Nephron (organoid): ENCODE measurements around the gene TAAR1.
"Not testable (repeated sequence)": the region's sequence is repeated elsewhere in the genome, so short reads cannot be mapped to it uniquely, and the experiment has no call there.

ENCODE experiments used
- H3K27ac Mint-ChIP-seq, 3 experiments: 2 replicates each; pipeline ENCODE4 v1.8.0; 2020; ENCODE audit warnings: mixed read lengths in 3 of 3, mild to moderate bottlenecking in 2 of 3, moderate library complexity in 1 of 3
- H3K27me3 Mint-ChIP-seq: 2 replicates; pipeline ENCODE4 v1.8.0; 2021; ENCODE audit warnings: low read depth, mild to moderate bottlenecking, moderate library complexity, mixed read lengths
- H3K36me3 Mint-ChIP-seq: 2 replicates; pipeline ENCODE4 v1.8.0; 2020; ENCODE audit warnings: low read depth, mixed read lengths
- H3K4me1 Mint-ChIP-seq: 2 replicates; pipeline ENCODE4 v1.8.0; 2020; ENCODE audit warnings: mixed read lengths
- H3K4me3 Mint-ChIP-seq, 3 experiments: 2 replicates each; pipeline ENCODE4 v1.8.0; 2020; ENCODE audit warnings: mild to moderate bottlenecking in 3 of 3, mixed read lengths in 3 of 3, moderate library complexity in 2 of 3
- H3K9me3 Mint-ChIP-seq: 2 replicates; pipeline ENCODE4 v1.8.0; 2020; ENCODE audit warnings: mixed read lengths
- TF ChIP-seq, protein P1 (sequence below), 3 experiments: fragments of 200-600 bp; sonication (generic); IDR thresholded peaks; one replicate each; pipeline ENCODE4 v1.5.0; 2021; ENCODE audit warnings: antibody characterized with exemption in 3 of 3; ENCODE audit not compliant: unreplicated experiment in 3 of 3

TAAR1 gene

DNA sequence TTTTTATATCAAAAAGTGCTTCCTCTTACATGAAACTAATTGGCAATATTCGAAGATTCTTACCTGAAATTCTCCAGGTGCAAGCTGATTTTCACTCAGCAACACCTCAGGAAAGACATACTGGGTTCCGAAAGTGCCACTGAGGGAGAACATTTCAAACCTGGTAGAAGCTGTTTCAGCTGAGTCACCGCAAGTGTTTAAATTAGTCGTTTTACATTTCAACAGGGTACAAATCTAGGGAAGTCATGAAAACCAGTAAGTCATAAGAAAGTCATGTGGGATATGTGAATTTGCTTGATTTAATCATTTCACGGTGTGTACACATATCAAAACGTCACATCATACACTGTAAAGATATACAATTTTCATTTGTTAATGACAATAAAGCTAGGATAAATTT, 25.3 kb upstream of the TAAR1 start:
- no peak overlapping the region for H3K27ac Mint-ChIP-seq
- no peaks in the 10 kb centered on the region for H3K4me1 Mint-ChIP-seq
- peaks cover 2% of the 10 kb centered on the region for H3K9me3 Mint-ChIP-seq
- TF ChIP-seq, protein P1, sequence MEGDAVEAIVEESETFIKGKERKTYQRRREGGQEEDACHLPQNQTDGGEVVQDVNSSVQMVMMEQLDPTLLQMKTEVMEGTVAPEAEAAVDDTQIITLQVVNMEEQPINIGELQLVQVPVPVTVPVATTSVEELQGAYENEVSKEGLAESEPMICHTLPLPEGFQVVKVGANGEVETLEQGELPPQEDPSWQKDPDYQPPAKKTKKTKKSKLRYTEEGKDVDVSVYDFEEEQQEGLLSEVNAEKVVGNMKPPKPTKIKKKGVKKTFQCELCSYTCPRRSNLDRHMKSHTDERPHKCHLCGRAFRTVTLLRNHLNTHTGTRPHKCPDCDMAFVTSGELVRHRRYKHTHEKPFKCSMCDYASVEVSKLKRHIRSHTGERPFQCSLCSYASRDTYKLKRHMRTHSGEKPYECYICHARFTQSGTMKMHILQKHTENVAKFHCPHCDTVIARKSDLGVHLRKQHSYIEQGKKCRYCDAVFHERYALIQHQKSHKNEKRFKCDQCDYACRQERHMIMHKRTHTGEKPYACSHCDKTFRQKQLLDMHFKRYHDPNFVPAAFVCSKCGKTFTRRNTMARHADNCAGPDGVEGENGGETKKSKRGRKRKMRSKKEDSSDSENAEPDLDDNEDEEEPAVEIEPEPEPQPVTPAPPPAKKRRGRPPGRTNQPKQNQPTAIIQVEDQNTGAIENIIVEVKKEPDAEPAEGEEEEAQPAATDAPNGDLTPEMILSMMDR (IDR thresholded peaks at IDR 0.05; ENCODE audit: unreplicated experiment in 3 of 3), result no peak
- H3K4me3 Mint-ChIP-seq, result no peak overlapping the region
- H3K27me3 Mint-ChIP-seq, result no peaks in the 10 kb centered on the region
- no peaks in the 10 kb centered on the region for H3K36me3 Mint-ChIP-seq

DNA sequence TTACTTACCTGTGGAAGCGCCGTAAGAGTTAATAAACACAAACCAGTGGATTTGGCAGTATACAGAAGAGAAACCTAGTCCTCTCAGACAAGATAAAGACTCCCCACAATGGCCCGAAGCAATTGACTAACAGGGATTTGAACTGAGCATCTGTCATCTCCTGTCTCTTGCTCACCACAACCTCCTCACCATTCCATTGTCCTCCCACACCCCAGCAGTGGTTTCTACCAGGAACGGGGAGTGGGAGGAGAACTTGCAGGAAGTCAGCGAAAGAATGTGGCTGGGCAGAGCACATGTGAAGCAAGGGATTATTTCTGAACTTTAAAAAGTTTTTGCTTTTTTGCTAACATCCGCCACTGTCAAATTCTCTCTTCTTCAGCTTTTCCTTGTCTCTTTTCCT, 24.6 kb upstream of the TAAR1 start:
- no peaks in the 10 kb centered on the region for H3K27me3 Mint-ChIP-seq
- no peaks in the 10 kb centered on the region for H3K4me1 Mint-ChIP-seq
- no peak overlapping the region for H3K27ac Mint-ChIP-seq
- no peaks in the 10 kb centered on the region for H3K36me3 Mint-ChIP-seq
- peaks cover 2% of the 10 kb centered on the region for H3K9me3 Mint-ChIP-seq
- TF ChIP-seq, protein P1 (IDR thresholded peaks at IDR 0.05; ENCODE audit: unreplicated experiment in 3 of 3), result no peak
- no peak overlapping the region for H3K4me3 Mint-ChIP-seq

DNA sequence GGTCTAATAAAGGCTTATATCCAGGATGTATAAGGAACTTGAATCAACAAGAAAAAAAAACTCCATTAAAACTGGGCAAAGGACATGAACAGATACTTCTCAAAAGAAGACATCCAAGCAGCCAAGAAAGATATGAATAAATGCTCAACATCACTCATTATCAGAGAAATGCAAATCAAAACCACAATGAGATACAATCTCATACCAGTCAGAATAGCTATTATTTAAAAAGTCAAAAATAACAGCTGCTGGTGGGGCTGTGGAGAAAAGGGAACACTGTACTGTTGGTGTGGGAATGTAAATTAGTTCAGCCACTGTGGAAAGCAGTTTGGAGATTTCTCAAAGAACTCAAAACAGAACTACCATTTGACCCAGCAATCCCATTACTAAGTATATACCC, 20.1 kb upstream of the TAAR1 start:
- H3K4me1 Mint-ChIP-seq, H3K27me3 Mint-ChIP-seq, H3K27ac Mint-ChIP-seq, H3K36me3 Mint-ChIP-seq, H3K9me3 Mint-ChIP-seq, H3K4me3 Mint-ChIP-seq: not testable (repeated sequence)

DNA sequence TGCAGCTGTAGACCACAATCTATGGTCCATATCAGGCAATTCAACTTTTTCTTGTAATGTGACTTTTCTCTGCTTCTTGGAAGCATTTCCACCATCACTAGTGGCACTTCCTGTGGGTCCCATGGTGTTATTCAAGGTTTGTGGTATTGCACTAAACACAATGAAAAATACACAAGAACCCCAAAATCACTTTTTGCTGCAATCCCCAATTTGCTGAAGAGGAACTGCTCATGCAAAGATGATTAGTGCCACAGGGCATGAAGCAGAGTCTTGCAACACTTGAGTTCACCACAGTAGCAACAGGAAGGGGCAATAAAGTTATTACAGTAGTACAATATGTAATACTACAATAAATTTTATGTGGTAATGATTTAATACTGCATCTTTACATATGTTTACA, 16.8 kb upstream of the TAAR1 start:
- no peaks in the 10 kb centered on the region for H3K36me3 Mint-ChIP-seq
- no peaks in the 10 kb centered on the region for H3K9me3 Mint-ChIP-seq
- no peak overlapping the region for H3K4me3 Mint-ChIP-seq
- H3K27me3 Mint-ChIP-seq, result no peaks in the 10 kb centered on the region
- no peaks in the 10 kb centered on the region for H3K4me1 Mint-ChIP-seq
- TF ChIP-seq, protein P1 (IDR thresholded peaks at IDR 0.05; ENCODE audit: unreplicated experiment in 3 of 3), result no peak
- no peak overlapping the region for H3K27ac Mint-ChIP-seq

DNA sequence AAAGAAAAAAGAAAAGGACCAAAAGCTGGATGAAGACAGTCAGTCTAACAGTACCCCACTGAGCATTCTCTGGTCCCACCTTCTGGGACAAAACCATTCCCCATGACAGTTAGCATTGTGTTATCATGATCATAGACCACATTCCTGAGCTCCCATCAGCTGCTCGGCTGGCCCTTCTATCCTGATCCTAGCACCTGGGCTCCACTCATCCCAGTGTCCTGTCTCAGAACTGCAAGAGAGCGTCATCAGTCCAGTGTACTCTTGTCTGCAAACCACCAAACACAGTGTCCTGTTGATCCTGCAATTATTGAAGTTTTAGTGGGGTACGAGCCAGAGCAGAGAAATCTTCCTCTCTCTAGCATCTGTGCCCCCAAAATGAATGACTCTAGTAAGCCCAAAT, 16.0 kb upstream of the TAAR1 start:
- H3K4me1 Mint-ChIP-seq, result no peaks in the 10 kb centered on the region
- H3K27me3 Mint-ChIP-seq, result no peaks in the 10 kb centered on the region

DNA sequence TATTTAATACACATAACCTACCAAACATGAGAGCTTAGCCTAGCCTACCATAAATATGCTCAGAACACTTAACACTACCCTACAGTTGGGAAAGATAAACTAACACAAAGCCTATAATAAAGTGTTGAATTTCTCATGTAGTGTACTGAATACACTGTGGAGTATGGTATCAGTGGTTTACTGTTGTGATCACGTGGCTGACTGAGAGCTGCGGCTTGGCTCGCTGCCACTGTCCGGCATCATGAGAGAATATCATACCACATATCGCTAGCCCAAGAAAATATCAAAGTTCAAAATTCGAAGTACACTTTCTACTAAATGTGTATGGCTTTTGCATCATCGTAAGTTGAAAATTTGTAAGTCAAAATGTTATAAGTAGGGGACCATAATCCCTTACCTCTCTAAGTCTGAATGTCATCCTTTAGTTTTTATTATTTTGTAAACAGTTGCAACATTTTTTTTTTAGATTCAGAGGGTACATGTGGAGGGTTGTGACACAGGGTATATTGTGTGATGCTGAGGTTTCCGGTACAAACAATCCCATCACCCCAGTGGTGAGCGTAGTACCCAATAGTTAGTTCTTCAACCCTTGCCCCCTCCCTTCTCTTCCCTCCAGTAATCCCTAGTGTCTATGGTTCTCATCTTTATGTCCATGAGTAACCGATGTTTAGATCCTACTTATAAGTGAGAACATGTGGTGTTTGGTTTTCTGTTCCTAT, 14.6 kb upstream of the TAAR1 start:
- Mint-ChIP-seq H3K4me1 (no peaks in the 10 kb centered on the region), H3K27ac (no peak overlapping the region), H3K27me3 (no peaks in the 10 kb centered on the region), H3K9me3 (no peaks in the 10 kb centered on the region), H3K4me3 (no peak overlapping the region), H3K36me3 (no peaks in the 10 kb centered on the region)
- TF ChIP-seq, protein P1 (IDR thresholded peaks at IDR 0.05; ENCODE audit: unreplicated experiment in 3 of 3), result no peak

More for the DNA sequence above, 16.0 kb upstream of the TAAR1 start:
- no peaks in the 10 kb centered on the region for H3K9me3 Mint-ChIP-seq
- no peaks in the 10 kb centered on the region for H3K36me3 Mint-ChIP-seq
- no peak overlapping the region for H3K27ac Mint-ChIP-seq
- H3K4me3 Mint-ChIP-seq, result no peak overlapping the region
- TF ChIP-seq, protein P1 (IDR thresholded peaks at IDR 0.05; ENCODE audit: unreplicated experiment in 3 of 3), result no peak
